HS-27A (cell line): ENCODE data around the gene ALDOA.

Experiments
- DNase-seq: peaks from one replicate; pipeline ENCODE4 v3.0.0-alpha.2; 2012; ENCODE audit warnings: low read depth, missing footprints

ALDOA gene

GRCh38 chr16:30116291-30117207 lies 51.0 kb downstream of the ALDOA start:
- no peak for DNase-seq

GRCh38 chr16:30117768-30118167 lies 52.2 kb downstream of the ALDOA start:
- DNase-seq = no peak

GRCh38 chr16:30119428-30119827 lies 53.9 kb downstream of the ALDOA start:
- no peak for DNase-seq
